Right lobe of liver (tissue), 4 donors: ENCODE data around the gene TICAM1.

Experiments
- CTCF ChIP-seq, 4 donors: fragments of 200-600 bp in 3 of 4; fragments of 450-650 bp in 1 of 4; IDR thresholded peaks; one replicate each; pipeline versions ENCODE4 v1.5.1 to v1.8.0; 2016 to 2022; ENCODE audit warnings: antibody characterized with exemption in 4 of 4, mild to moderate bottlenecking in 2 of 4
- POLR2A ChIP-seq: fragments of 450-650 bp; IDR thresholded peaks from one replicate; pipeline ENCODE4 v1.6.1; 2017; ENCODE audit warnings: antibody characterized with exemption, mild to moderate bottlenecking
- donor health status: DM: no; HTN: no; CAD: no.
- donor health status: DM: no; HTN: no; CAD: no.
- donor health status: DM: no; HTN: yes; CAD: no.

GRCh38 chr19:4868286-4868834, 36.8 kb upstream of the TICAM1 start:
- TF ChIP-seq CTCF (IDR thresholded peaks at IDR 0.05) = no peak
- no peak for TF ChIP-seq POLR2A
